ENCODE measurements around the gene TMTC1. TPM values are rescaled to one million over a fixed set of nuclear protein-coding genes. Genes with fewer than 3 reads are reported as not detected.

TMTC1 gene
- total and polyA plus RNA-seq, 2 of the 8 experiments (the other 6 are each of a cell fraction or from before 2014, with no cell fraction given): 15.4 to 20.8 TPM

DNA sequence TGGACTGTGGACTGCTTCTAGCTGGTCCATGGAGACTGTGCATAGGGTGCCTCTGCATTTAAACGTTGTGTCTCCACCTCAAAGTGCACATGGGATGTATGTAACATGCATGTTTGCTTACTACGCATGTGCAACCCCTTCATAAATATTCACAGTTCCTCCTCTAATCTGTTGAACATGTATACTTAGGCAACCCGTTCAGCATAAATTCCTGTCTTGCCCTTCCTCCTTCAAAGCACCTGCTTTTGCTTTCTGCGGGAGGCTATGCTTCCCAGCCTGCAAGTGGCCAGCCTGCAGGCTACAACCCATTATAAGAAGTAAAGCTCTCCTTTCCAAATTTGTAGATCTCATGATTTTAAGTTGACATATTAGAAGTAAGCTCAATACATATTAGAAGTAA lies 253.3 kb downstream of the TMTC1 start (continued):
- TF ChIP-seq, protein P1, sequence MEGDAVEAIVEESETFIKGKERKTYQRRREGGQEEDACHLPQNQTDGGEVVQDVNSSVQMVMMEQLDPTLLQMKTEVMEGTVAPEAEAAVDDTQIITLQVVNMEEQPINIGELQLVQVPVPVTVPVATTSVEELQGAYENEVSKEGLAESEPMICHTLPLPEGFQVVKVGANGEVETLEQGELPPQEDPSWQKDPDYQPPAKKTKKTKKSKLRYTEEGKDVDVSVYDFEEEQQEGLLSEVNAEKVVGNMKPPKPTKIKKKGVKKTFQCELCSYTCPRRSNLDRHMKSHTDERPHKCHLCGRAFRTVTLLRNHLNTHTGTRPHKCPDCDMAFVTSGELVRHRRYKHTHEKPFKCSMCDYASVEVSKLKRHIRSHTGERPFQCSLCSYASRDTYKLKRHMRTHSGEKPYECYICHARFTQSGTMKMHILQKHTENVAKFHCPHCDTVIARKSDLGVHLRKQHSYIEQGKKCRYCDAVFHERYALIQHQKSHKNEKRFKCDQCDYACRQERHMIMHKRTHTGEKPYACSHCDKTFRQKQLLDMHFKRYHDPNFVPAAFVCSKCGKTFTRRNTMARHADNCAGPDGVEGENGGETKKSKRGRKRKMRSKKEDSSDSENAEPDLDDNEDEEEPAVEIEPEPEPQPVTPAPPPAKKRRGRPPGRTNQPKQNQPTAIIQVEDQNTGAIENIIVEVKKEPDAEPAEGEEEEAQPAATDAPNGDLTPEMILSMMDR (IDR thresholded peaks at IDR 0.05; ENCODE audit: control extremely low read depth in 1 of 3, insufficient read depth in 1 of 3, low read depth in 1 of 3, low read length in 3 of 3): no peak
- TF ChIP-seq, protein P2, sequence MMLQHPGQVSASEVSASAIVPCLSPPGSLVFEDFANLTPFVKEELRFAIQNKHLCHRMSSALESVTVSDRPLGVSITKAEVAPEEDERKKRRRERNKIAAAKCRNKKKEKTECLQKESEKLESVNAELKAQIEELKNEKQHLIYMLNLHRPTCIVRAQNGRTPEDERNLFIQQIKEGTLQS (IDR thresholded peaks at IDR 0.05; ENCODE audit: insufficient read depth, low read depth, low read length): no peak
- no peak for TF ChIP-seq POLR2A (IDR thresholded peaks at IDR 0.05; ENCODE audit: control extremely low read depth in 1 of 2, low read depth in 2 of 2, low read length in 2 of 2)
- no peak for TF ChIP-seq SIX5 (IDR thresholded peaks at IDR 0.05; ENCODE audit: low read depth, low read length)
- no peak for TF ChIP-seq NANOG (IDR thresholded peaks at IDR 0.05; ENCODE audit: insufficient read depth, low read depth, low read length, poor library complexity, severe bottlenecking)
- no peak for TF ChIP-seq RAD21 (IDR thresholded peaks at IDR 0.05 in 1 of 2, conservative IDR thresholded peaks at IDR 0.05 in 1 of 2; ENCODE audit: low read depth in 2 of 2, low read length in 2 of 2)
- TF ChIP-seq YY1 (IDR thresholded peaks at IDR 0.05; ENCODE audit: low read depth, low read length): no peak
